GM18907 (cell line): ENCODE measurements around the gene MYO1B.

Source experiments
- ATAC-seq: cut with Tn5 transposase; IDR thresholded peaks from one replicate; pipeline ENCODE4 v1.9.1; 2021; ENCODE audit warnings: mild to moderate bottlenecking, moderate library complexity; ENCODE audit not compliant: unreplicated experiment

MYO1B gene

DNA sequence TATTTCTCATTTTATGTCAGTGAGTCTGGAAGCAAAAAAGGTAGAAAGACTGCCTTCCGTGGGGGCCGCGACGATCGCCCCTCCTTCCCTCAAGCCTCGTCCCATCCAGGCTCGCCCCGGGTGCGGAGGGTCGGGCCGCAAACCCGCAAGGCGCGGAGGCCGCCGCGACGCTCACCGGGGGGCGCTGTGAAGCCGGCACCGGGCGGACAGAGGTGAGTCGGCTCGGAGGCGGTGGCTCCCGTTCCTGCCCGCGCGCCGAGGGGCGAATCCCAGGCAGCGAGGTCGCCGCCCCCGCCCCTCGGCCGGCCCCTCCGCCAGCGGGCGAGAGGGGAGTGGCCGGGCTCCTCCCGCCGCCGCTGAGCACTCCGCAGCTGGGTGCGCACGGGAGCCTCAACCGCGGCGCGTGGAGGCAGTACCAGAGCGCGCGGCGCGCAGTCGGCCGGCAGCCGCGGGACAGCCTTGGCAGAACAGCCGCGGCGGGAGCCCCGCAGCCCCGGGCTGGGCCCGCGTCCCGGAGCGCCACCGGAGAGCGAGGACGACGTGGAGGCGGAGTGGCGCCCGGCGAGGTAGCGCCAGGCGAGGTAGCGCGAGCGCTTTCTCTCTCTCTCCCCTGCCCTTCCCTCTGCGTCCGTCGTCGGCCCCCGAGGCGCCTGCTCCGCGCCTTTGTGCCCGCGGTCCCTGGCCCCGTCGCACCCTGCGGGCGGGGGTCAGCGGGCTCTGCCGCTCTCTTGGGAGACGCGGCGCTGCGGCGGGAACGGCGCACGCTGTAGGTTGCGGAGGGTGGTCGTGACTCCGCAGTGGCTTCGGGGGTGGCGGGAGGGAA is at the start of gene MYO1B:
Gene MYO1B (plus strand): TSS at position 359 of the 823 bp plus-strand sequence. CDS start 31,492 bp downstream, outside the sequence.
- peak; percentile 59 for ATAC-seq

DNA sequence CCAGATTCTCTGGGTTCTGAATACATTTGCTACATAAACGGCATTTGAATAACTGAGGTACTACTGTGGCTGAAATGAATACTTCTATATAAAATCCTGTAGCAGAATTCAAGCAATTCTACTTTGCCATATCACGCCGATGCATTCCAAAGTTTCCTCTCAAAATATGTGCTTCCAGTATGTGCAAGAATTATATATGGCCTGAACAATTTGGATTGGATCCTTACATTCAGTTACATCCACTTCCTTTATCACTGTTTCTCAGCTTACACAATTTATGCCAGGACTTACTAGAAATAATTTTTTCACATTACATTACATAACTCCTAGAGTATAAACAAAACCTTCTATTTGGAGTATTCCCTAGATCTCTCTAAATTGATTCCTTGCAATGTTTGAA is 48.1 kb upstream of the MYO1B start:
- ATAC-seq = no peak

DNA sequence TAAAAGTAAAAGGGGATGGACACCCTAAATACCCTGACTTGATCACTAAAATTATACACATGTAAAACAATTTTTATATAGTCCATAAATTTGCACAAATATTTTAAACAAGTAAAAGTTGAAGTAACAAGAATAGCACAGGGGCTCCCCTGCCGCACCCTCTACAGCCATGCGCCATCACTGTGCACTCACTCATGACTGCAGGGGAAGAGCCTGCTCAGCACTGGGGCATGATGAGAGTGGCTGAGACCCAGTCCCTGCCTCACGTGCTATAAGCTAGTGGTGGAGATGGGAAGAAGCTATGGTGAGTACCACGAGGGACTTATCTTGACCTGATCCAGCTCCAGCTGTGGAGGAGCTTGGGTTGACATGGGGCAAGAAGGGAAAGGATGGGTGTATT is 46.9 kb upstream of the MYO1B start:
- no peak for ATAC-seq

DNA sequence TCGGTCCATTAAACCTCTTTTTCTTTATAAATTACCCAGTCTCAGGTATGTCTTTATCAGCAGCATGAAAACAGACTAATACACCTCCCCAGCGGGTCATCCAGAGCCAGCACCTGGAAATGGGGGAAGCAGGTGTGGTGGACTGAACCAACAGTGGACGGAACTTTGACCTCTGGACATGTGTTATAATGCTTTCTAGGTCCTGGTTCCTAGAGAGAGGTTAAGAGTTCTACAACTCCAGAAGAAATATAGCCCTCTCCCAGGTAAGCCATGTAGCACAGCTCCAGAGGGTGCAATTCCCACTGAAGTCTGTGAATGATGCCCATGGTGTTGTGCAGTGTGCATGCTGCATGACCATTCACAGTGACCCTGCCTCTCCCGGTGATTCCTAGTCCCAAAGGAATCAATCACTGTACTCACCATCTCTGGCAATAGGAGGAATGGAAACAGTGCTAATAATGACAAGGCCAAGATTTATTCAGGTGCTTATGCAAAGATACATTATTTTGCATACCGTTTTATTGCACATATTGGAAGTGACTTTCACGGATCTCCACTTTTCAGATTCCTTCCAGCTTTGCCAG is 45.2 kb upstream of the MYO1B start:
- no peak for ATAC-seq

DNA sequence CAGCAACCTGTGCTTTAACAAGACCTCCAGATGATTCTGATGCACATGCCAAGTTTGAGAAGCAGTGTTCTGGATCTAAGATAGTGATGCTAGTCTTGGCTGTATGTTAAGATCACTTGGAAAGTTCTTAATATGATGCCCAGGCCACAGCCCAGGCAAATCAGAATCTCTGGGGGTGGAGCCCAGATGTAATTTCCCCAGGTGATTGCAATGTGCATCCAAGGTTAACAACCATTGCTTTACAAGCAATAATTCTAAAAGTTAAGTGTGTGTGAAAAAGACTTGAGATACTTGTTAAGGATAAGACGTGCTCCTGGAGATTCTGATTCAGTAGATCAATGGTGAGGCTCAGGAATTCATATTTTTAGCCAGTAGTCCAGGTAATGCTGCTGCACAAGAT is 44.3 kb upstream of the MYO1B start:
- no peak for ATAC-seq

DNA sequence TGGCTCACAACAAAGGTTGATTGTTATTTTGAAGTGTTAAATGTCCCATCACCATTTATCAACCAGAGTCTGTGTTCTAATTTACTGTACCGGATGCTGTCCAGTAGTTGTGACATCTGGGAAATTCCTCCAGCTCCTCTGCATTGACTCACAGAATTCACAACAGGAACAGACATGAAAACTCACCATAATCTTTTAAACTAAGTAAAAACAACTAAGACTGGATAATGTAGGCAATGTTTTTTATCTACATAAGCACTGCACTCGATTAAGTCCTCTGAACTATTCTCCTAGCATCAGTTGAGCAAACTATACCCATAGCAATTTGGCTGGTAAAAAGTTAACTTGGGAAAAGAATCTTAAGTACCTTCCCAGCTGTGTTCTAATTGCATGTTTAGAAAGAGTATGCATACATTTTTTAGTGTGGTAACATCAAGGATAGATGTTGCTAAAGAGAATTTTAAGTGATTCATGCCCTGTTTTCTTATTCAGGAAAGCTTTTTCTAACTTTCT is 42.9 kb upstream of the MYO1B start:
- no peak for ATAC-seq

DNA sequence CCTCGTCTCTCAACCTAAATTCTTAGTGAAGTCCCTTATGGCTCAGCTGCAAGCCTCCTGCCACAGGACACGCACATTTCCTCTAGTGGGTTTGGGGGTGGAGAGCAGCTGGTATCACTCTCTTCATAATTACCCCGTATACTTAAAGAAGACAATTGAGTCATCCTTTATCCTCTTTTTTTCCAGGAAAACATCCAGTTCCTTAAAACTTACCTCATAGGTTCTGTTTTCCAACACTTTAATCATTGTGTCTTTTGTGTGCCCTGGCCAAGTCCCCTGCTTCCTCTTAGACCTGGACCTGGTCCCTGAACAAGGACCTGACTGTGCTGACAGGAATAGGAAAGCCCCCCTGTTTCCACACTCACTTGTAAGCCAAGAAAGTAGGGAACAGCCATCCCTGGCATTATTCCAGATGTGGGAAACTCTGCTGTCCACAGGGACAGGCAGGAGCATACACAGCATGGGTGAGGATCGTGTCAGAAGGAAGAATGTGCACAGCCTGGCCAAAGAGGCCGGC is 42.3 kb upstream of the MYO1B start:
- peak; percentile 46 for ATAC-seq

DNA sequence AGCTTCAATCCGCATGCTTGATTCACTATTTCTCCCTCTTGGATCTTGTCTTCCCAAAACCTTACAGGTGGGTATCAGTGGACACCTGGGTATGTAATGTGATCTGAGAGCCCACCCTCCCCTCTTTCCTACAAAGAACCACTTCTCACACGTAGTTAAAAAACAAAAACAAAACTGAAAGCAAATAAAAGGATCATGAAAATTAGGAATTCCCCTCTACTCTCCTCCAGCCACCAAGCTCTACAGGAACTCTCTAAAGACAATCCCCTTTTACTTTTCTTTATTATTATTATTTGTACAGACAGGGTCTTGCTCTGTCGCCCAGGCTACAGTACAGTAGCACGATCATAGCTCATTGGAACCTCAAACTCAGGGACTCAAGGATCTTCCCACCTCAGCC is 40.8 kb upstream of the MYO1B start:
- ATAC-seq = peak; percentile 71

DNA sequence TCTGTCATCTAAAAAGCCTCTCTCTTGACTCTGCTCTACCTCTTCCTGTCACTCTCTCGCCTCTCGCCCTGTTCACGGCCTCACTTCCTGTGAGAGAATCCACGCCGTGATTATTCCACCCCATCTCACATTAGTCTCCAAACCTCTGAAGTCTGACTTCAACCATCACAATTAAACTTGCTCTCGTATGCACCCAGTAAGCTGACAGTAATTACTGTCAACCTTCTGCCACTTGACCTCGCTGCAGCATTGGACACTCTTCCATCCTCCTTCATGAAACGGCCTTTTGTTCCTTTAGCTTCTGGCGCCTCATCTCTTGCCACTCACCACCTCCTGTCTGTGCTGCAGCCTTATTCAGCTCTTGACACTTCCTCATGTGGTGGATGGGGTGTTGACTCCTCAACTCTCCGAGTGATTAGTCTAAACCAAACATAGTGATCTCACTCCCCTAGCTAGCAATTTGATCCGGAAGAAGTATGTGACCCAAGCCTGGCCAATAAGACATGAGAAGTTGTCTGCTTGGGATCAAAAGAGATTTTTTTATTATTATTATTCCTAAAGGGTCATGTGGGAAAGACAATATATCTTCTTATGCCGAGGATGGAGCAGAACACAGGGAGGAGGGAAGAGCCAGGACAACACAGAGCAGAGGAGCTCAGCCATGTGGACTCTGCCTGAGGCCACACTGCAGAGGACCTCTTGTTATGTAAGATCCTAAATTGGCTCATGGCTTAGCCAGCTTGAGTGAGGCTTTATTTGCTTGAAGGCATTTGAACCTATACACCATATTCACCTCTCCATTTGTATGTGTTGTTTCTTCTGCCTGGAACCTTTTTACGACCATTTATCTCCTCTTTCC is 38.4 kb upstream of the MYO1B start:
- ATAC-seq = no peak

DNA sequence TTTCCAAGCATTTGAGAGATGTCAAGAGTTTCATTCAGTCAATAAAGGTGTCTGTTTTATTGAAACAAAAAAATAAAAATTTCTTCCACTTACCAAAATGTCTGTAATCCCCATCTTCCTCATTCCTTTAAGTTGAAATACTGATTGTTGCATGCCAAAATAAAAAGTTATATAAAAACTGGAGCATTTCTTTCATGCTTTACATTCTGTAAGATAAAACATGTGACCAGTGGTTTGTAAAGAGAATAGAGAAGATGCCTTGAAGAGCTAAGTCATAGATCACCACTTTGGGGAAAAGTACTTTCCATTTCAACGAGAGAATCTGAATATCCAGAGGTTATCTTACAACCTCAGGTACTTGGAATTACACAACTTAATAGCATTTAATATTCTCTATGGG is 35.9 kb upstream of the MYO1B start:
- no peak for ATAC-seq

DNA sequence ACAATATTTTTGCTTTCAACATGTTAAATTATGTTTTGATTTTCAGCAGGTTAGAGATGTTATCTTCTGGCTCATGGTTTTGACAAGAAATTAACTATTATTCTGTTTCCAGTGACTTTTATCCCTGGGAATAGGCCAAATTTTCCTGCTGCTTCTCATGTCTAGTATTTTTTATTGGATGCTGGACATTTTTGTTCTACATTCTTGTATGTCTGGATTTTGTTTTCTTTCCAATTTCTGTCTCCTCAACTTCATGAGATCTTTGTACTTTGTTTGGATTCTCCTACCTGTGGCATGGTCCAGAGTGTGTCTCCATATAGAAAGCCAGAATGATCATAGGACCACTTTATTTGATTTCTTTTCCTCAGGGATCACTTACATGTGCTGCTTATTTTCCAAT is 33.1 kb upstream of the MYO1B start:
- ATAC-seq = no peak

DNA sequence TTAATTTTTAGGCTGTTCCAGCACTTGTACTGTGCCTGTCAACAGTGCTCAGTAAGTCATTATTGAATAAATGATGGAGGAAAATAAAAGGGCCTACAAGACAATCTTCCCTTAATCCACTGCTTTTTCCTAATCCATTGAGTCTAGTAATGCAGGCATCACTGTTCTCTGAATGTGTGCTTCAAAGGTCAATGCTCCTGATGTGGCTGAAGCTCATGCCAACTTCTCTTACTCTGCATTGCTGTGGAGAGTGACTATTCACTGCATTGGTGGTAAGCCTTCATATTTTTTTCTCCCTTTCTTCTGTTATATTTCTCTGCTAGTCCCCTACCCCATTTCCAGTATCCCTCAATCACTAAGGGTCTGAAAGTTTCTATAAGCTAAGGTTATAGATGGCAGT is 31.9 kb upstream of the MYO1B start:
- ATAC-seq = no peak

DNA sequence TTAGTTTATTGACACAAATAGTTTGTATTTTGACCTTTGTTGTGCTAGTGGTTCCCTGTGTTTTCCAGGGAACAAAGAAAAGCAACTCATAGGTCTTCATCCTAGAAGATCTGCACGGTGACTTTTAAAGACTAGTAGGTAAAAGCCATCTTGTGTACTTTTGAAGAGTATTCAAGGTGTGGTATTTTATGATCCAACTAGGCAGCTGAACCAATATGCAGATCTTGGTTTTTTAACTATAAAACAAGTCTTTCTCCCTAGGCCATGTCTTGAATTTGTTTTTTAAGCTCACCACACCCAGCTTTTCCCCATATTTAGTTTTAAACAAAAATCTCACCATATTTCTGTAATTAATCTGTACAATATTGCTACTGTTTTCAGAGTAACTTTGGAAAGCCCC is 30.0 kb upstream of the MYO1B start:
- no peak for ATAC-seq

DNA sequence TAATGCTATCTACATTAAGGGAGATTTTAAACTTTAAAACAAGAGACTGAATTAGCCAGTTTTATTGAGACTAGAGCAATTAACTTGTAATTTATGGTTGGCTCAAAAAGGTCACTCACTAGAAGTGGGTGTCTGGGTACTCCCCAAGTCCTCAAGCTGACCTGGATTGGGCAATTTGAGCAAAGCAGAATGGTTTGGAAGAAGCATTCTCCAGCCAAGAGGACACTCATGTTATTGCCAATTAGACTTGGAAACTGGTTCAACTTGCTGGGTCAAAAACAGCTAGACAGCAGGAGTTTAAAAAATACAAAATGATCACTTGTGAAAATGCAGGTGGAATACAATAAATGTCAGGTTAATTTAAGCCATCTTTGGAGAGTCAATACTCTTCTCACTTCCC is 29.5 kb upstream of the MYO1B start:
- ATAC-seq = no peak

DNA sequence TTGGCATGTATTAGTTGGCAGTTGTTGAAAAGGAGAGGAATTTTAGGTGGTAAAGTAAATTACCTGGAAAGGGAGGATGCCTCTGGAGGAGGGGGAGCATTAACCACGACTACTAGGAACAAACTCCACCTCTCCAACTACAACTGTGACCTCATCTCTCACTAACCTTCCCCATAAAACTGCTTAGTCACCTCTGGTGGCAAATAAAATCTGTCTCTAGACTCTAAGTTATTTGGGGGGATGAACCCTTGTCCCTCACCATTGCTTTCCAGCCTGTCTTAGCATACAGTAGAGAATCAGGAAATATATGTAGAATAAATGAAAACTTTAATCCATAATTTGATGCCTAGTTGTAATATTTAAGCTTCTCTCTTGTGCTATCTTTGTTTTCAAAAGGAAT is 27.6 kb upstream of the MYO1B start:
- ATAC-seq = no peak

DNA sequence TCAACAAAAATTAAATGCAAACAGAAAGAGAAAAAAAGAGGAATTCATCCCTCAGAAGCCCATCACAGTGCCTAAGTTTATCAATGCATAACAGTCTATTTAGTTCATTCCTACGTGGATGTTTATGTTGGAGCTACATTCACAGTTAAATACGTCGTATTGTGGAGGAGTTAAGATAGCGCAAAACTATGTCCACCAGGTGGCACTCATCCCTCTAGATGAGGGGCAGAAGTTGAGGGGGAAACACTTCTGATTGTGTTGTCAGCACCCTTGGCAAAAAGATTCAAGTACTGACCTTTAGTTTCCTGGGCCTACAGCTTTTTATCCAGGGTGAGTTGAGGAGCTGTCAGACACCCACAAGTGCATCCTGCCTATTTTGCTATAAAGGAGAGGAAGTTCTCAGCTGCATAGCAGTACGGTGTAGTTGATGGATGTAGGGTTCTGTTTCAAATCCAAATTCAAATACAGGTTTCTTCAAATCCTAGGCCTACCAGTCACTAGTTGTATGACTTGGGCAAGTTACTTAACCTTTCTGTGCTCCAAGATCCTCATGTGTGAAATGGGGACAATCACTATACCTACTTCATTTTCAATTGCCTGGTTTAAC is 26.8 kb upstream of the MYO1B start:
- ATAC-seq = peak; percentile 48

DNA sequence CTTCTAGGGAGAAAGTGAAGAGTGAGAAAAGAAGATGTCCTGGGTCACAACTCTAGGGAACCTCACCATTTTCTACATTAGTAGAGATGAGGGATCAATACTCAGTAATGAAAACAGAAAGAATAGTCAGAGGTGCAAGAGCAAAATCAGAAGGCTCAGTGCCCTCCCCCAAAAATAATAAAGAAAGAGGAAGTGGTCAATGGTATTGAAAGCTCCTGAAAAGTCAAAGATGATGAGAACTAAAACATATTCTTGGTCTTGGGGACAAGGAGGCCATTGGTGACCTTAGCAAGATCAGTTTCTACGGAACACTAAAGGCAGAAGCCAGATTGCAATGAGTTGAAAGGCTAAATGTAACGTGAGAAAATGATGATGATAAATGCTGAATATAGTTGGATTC is 24.5 kb upstream of the MYO1B start:
- peak; percentile 57 for ATAC-seq

DNA sequence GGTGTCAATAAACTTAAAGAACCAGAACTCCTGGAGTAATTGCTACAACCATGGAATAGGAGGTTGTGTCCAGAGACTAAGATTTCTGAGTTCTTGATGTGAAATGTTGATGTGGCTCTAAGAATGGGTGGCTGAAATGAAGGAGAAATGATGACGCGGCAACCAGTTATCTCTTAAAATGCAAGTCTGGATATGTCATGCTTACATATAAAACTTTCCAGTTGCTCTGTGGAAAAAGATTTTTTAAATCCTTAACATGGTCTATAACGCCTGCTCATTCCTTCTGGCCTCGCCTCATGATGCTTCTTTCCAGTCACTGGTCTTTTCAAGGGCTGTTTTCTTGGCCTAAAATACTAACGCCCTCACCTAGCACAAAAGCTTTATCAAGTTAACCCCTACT is 23.5 kb upstream of the MYO1B start:
- ATAC-seq = no peak

DNA sequence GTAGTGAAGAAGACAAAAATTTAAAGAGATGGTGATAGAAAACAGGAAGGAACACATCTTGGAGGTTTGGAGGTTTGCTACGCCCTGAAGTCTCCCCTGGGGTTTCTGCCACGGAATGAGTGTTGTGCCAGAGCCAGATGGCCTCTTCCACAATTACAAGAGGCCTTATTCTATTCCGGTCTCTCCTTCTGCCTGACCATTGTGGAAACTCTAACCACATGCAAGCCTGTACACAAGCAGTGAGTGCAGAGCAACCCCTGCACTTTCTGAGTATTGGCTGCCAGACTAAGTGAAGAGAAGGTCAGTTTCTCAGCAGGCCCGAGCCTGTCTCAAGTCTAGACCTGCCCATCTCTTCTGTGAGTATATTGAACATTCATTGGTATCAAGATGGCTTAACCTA is 22.7 kb upstream of the MYO1B start:
- peak; percentile 63 for ATAC-seq

DNA sequence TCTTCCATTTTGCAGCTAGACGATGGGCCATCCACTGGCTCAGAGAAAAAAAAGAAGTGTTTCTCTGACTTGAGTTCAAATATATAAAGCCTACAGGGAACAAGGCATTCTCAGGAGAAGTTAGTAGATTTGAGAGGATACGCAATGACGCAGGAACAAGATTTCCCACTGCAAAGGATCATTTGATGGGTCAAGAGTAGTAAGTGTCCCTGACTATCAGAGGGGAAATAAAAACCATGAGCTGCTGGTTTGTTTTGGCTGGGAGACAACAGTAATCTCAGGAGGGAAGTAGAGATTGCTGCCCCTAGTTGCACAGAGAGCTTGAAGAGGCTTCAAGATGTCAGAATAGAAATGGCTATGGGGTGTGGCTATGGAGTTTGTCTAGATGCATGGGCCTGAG is 22.3 kb upstream of the MYO1B start:
- ATAC-seq = no peak

DNA sequence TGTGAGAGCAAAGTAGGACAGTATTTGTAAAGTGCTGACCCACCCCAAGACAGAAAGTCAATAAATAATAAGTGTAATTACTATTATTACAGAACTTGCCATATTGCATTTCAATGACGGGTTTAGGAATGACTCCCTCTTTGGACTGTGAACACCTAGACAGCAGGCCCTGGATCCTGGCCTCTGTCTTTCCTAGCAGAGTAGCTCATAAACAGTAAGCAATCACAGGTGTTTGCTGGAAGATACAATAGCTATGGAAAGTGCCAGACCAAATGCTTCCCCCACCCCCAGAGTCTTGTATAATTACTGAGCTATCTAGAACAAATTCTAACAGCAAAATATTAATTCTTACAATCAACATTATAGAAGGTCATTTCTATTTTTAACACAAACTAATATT is 20.1 kb upstream of the MYO1B start:
- no peak for ATAC-seq
